ENCODE results near the gene SOS1. TPM values are rescaled to one million over a fixed set of nuclear protein-coding genes. Genes with fewer than 3 reads are reported as not detected.
"Not testable (repeated sequence)": the region's sequence is repeated elsewhere in the genome, so short reads cannot be mapped to it uniquely, and the experiment has no call there.

The SOS1 gene
- total RNA-seq, 1 donor from 2014 or later: 48.2 TPM

GRCh38 chr2:39099870-39100728, 20.8 kb downstream of the SOS1 start:
- no peak for DNase-seq

DNA sequence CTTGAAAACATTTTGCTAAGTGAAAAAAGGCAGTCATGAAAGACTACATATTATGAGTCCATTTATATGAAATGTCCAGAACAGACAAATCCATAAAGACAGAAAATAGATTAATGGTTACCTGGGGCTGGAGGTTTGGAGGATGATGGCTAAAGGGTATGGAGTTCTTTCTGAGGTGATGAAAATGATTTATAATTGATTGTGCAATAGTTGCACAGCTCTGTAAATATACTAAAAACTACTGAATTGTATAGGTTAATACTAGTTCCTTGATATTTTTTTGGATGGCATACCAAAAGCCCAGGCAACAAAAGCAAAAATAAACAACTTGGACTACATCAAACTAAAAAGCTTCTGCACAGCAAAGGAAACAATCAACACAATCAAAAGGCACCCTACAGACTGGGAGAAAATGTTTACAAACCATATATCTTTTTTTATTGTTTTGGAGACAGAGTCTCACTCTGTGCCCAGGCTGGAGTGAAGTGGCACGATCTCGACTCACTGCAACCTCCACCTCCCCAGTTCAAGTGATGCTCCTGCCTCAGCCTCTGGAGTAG, 21.5 kb downstream of the SOS1 start:
- no peak for DNase-seq

GRCh38 chr2:39095624-39096023, 25.2 kb downstream of the SOS1 start:
- DNase-seq: no peak

GRCh38 chr2:39094717-39095363, 26.0 kb downstream of the SOS1 start:
- peak; percentile 65 for DNase-seq

GRCh38 chr2:39093218-39093898, 27.5 kb downstream of the SOS1 start:
- no peak for DNase-seq

DNA sequence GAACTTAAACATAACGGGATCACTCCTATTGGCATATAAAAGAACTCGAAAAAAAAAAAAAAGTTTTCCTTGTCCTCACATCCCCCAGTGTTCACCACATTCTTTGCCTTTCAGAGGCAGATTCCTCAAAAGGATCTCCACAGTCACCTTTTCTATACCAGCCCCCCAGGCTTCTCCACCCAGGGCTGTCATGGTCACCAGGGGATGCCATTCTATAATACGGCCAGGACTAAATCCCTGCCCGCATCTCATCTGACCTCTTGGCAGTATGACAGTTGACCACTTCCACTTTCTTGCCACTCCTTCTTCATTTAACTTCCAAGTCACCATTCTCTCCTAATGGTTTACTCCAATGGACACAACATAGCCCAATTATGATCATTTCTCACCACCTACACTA, 29.3 kb downstream of the SOS1 start:
- DNase-seq: no peak

GRCh38 chr2:39091063-39091462, 29.8 kb downstream of the SOS1 start:
- no peak for DNase-seq

GRCh38 chr2:39080152-39080551, 40.7 kb downstream of the SOS1 start:
- no peak for DNase-seq

DNA sequence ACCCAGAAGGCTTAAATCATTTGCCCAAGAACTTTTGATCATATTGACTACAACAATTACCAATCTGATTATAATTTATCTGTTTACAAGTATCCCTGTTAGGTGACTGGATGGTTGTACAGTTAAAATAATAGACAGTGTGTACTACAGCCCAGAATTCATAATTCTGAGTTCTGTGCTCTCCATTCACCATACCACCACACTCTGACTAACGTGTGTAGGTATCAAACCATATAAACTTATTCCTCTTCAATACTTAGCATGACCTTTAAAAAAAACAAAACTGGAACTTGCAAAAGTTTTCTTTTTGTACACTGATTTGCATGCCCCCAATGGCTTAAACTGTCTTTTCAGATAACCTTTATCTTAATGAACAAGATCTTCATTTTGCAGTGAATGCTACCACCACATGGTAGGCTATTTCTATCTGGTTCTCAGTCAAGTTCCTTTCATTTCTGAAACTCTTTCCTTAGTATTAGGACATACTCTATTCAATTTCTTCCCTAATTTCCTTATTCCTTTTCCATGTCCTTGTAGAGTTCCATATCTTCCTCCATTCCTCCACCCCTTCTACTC, 50.9 kb downstream of the SOS1 start:
- DNase-seq: no peak

GRCh38 chr2:39069136-39069515, 51.7 kb downstream of the SOS1 start:
- DNase-seq: no peak

- no peak for DNase-seq
Measured at GRCh38 chr2:39068299-39069135, 52.3 kb downstream of the SOS1 start.

DNA sequence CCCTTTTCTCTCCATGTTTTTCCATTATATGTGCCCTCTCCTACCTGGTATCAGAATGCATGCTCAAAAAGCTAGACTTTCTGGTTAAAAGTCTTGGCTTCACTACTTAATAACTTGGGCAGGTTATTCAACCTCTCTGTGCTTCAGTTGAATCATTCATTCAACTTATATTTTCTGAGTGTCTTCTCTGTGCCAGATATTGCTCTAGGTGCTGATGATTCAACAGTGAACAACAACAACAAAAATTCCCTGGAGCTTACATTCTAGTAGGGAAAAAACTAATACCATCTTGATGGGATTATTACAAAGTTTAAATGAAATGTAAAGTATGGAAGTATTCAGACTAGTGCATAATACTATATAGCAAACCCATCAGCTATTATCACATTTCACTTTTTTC, 55.2 kb downstream of the SOS1 start:
- no peak for DNase-seq

DNA sequence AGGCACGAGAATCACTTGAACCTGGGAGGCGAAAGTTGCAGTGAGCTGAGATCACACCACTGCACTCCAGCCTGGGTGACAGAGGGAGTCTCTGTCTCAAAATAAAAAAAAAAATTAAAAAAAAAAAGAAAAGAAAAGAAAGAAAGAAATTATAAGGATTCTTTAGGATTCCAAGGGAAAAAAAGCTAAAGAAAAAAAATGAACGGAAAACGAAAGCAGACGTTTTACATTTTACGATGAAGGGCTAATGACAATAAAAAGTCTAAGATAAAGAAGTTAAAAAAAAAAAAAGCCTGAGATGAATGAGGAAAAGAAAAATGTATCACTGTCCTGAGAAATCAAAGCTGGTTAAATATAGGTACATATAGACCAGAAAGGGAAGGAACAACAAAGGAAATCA, 58.5 kb downstream of the SOS1 start:
- DNase-seq: no peak

- no peak for DNase-seq
Measured at GRCh38 chr2:39061280-39061679, 59.6 kb downstream of the SOS1 start.

GRCh38 chr2:39059366-39059952, 61.4 kb downstream of the SOS1 start:
- peak; percentile 73 for DNase-seq

- DNase-seq: no peak
Measured at GRCh38 chr2:39058101-39058500, 62.8 kb downstream of the SOS1 start.

DNA sequence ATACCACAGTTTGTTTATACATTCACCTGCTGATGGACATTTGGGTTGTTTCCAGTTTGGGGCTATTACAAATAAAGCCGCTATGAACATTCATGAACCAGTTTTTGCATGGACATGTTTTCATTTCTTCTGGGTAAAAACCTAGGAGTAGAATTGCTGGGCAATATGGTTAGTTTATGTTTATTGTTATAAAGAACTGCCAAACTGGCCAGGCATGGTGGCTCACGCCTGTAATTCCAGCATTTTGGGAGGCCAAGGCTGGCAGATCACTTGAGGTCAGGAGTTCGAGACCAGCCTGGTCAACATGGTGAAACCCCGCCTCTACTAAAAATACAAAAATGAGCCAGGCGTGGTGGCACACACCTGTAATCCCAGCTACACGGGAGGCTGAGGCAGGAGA, 68.2 kb downstream of the SOS1 start:
- DNase-seq: not testable (repeated sequence)

DNA sequence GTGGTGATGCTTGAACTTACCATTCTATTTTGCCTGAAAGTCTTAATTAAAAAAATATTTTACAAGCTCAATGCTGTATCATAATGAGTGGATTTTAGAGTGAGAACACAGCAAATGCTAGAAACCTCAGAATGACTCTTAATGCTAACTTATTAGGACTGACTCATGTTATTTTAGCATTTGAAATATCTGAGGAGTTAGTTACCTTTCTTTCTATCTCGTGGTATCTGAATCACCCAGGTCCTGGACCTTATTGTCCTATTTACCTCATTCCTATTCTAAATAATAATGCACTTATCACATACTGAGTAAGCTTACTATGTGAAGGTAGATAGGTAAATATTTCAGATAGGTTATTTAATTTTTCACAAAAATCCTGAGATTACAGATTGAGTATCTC, 70.7 kb downstream of the SOS1 start:
- DNase-seq: no peak

GRCh38 chr2:39039072-39039471, 81.8 kb downstream of the SOS1 start:
- no peak for DNase-seq

- no peak for DNase-seq
Measured at GRCh38 chr2:39033980-39034379, 86.9 kb downstream of the SOS1 start.

DNA sequence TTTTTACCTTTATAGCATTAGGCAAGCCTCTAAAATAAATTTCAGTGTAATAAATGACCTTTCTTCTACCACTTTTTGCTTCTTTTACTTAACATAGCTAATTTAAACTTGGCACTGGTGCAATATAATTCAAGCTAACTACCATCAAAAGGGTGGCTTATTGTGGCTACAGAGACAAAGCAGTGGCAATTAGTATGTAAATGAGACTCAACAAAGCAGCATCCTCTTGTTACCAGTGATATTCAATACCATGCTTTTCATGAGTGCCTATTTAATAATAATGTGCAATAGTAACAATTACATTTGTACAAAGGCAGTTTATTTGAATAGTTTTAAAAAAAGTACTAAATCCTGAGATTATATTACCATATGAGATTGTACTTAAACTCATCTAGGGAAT, 93.4 kb downstream of the SOS1 start:
- no peak for DNase-seq

Measured in tongue (tissue), 2 donors.